Tibial nerve (tissue), 3 donors: ENCODE data around the gene RTL5.

Experiments used
- POLR2A ChIP-seq, 2 donors: fragments of 450-650 bp; IDR thresholded peaks; one replicate each; pipeline ENCODE4 v1.6.1; 2017; ENCODE audit warnings: antibody characterized with exemption in 2 of 2, mild to moderate bottlenecking in 2 of 2, moderate library complexity in 2 of 2
- TF ChIP-seq, protein P1 (sequence below), 5 experiments: fragments of 200-600 bp in 3 of 5; fragments of 450-650 bp in 2 of 5; sonication (generic) in 3 of 5; IDR thresholded peaks; one replicate each; pipeline ENCODE4 v1.5.1; 2016 to 2019; ENCODE audit warnings: antibody characterized with exemption in 5 of 5, mild to moderate bottlenecking in 3 of 5, moderate library complexity in 2 of 5

DNA sequence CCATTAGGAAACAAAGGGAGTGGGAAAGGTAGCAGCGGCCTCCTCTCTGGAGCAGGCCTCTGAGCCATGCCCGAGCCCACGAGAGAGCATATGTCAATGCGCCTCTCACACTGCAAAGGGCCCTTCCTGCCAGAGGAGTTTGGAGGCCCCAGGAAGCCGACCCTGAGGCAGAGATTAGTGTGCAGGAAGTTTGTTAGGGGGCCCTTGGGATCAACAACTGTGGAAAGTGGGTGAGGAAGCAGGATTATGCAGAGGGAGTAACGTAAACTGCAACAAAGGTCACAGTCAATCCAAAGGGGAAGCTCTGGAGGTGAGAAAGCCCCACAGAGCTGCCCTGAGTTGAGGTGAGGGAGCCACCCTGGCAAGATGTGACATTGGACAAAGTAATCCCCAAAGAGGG, 17.4 kb downstream of the RTL5 start:
- TF ChIP-seq, protein P1, sequence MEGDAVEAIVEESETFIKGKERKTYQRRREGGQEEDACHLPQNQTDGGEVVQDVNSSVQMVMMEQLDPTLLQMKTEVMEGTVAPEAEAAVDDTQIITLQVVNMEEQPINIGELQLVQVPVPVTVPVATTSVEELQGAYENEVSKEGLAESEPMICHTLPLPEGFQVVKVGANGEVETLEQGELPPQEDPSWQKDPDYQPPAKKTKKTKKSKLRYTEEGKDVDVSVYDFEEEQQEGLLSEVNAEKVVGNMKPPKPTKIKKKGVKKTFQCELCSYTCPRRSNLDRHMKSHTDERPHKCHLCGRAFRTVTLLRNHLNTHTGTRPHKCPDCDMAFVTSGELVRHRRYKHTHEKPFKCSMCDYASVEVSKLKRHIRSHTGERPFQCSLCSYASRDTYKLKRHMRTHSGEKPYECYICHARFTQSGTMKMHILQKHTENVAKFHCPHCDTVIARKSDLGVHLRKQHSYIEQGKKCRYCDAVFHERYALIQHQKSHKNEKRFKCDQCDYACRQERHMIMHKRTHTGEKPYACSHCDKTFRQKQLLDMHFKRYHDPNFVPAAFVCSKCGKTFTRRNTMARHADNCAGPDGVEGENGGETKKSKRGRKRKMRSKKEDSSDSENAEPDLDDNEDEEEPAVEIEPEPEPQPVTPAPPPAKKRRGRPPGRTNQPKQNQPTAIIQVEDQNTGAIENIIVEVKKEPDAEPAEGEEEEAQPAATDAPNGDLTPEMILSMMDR (IDR thresholded peaks at IDR 0.05) = no peak
- TF ChIP-seq POLR2A (IDR thresholded peaks at IDR 0.05) = no peak
